ENCODE results near the gene ADORA1.

DNA sequence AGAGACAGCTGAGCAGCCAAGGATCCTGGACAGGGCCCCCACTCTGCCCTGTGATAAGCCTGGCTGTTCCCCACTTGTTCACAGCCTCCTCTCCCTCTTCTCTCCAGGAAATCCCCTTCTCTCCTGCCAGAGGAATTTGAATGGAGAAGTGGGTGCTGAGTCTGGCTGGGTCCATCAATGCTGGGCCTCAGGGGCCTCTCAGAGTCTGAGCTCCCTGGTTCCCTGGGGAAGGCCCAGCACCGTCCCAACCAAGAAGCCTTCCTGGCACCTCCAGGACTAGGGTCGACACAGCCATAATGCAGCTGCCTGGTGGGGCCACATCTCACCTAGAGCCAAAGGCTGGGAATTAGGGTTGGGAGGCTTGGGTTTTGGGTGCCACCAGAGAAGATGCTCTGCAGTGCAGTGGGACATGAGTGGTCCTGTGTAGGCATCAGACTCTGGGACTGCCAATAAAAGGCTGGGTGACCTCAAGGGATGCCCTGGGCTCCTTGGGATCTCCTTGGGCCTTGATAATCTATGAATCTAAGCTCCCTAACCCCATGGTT lies 45.6 kb downstream of the ADORA1 start:
- TF ChIP-seq, protein P1, sequence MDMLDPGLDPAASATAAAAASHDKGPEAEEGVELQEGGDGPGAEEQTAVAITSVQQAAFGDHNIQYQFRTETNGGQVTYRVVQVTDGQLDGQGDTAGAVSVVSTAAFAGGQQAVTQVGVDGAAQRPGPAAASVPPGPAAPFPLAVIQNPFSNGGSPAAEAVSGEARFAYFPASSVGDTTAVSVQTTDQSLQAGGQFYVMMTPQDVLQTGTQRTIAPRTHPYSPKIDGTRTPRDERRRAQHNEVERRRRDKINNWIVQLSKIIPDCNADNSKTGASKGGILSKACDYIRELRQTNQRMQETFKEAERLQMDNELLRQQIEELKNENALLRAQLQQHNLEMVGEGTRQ (IDR thresholded peaks at IDR 0.05; ENCODE audit: low read depth, low read length), result no peak
- TF ChIP-seq, protein P2, sequence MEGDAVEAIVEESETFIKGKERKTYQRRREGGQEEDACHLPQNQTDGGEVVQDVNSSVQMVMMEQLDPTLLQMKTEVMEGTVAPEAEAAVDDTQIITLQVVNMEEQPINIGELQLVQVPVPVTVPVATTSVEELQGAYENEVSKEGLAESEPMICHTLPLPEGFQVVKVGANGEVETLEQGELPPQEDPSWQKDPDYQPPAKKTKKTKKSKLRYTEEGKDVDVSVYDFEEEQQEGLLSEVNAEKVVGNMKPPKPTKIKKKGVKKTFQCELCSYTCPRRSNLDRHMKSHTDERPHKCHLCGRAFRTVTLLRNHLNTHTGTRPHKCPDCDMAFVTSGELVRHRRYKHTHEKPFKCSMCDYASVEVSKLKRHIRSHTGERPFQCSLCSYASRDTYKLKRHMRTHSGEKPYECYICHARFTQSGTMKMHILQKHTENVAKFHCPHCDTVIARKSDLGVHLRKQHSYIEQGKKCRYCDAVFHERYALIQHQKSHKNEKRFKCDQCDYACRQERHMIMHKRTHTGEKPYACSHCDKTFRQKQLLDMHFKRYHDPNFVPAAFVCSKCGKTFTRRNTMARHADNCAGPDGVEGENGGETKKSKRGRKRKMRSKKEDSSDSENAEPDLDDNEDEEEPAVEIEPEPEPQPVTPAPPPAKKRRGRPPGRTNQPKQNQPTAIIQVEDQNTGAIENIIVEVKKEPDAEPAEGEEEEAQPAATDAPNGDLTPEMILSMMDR (conservative IDR thresholded peaks at IDR 0.05; ENCODE audit: low read depth, low read length), result no peak
- no peak for TF ChIP-seq POLR2A (IDR thresholded peaks at IDR 0.05; ENCODE audit: low read depth, low read length)
- no peak for TF ChIP-seq RCOR1 (IDR thresholded peaks at IDR 0.05; ENCODE audit: insufficient replicate concordance, low read length)

Data from IMR-90 (cell line).